CD4-positive, alpha-beta T cell (primary cell): ENCODE measurements around the gene SLITRK3. TPM values are rescaled to one million over a fixed set of nuclear protein-coding genes. Genes with fewer than 3 reads are reported as not detected.

Experiments
- ATAC-seq: fragments of 200-7000 bp; cut with Tn5 transposase; one replicate; pipeline ENCODE4 v1.10.0; 2022; ENCODE audit warnings: mild to moderate bottlenecking; ENCODE audit not compliant: poor library complexity
- CTCF ChIA-PET: fragments of 350-600 bp; sonication (Branson Sonifier 250); formaldehyde crosslinking; loops from one replicate; lab custom pipeline; 2021; ENCODE audit warnings: antibody characterized with exemption, inconsistent platforms; lab: Charles Lee
- POLR2A ChIA-PET: fragments of 350-600 bp; sonication (Branson Sonifier 250); formaldehyde crosslinking; loops from one replicate; lab custom pipeline; 2021; ENCODE audit warnings: antibody characterized with exemption, inconsistent platforms; lab: Charles Lee
- DNase-seq, 14 experiments: peaks; one replicate each; pipeline ENCODE4 v3.0.0-alpha.2; 2013 to 2020; ENCODE audit warnings: mixed read lengths in 2 of 14
- H3K27ac ChIP-seq, 2 donors: one replicate each; pipeline versions ENCODE4 v1.5.1 to v1.7.0; 2013; ENCODE audit warnings: low read length in 2 of 2, low read depth in 1 of 2, mild to moderate bottlenecking in 1 of 2
- H3K27me3 ChIP-seq, 2 experiments: 1 replicate in 1 of 2; 2 replicates in 1 of 2; pipeline versions ENCODE4 v1.6.1 to v1.7.0; 2013; ENCODE audit warnings: low read length in 2 of 2, control low read depth in 1 of 2, mild to moderate bottlenecking in 1 of 2, moderate library complexity in 1 of 2; ENCODE audit not compliant: insufficient read depth in 2 of 2, control insufficient read depth in 1 of 2
- H3K36me3 ChIP-seq: one replicate; pipeline ENCODE4 v1.6.1; 2013; ENCODE audit warnings: low read length, control low read depth; ENCODE audit not compliant: insufficient read depth
- H3K4me1 ChIP-seq: one replicate; pipeline ENCODE4 v1.6.1; 2013; ENCODE audit warnings: low read length, control low read depth; ENCODE audit not compliant: insufficient read depth
- H3K4me3 ChIP-seq: one replicate; pipeline ENCODE4 v1.5.1; 2013; ENCODE audit warnings: mild to moderate bottlenecking, low read length, moderate library complexity
- H3K9me3 ChIP-seq, 2 experiments: 1 replicate in 1 of 2; 2 replicates in 1 of 2; pipeline versions ENCODE4 v1.6.1 to v1.7.0; 2013; ENCODE audit warnings: low read length in 2 of 2, mild to moderate bottlenecking in 2 of 2, control low read depth in 1 of 2, moderate library complexity in 1 of 2; ENCODE audit not compliant: control insufficient read depth in 1 of 2, insufficient read depth in 1 of 2
- H3K27ac Mint-ChIP-seq: one replicate; pipeline ENCODE4 v1.8.0; 2020; ENCODE audit warnings: mixed read lengths
- H3K27me3 Mint-ChIP-seq: one replicate; pipeline ENCODE4 v1.8.0; 2021; ENCODE audit warnings: mixed read lengths
- H3K36me3 Mint-ChIP-seq: one replicate; pipeline ENCODE4 v1.8.0; 2021; ENCODE audit warnings: low read depth, mixed read lengths
- H3K4me1 Mint-ChIP-seq: one replicate; pipeline ENCODE4 v1.8.0; 2021; ENCODE audit warnings: low read depth, mixed read lengths
- H3K4me3 Mint-ChIP-seq: one replicate; pipeline ENCODE4 v1.8.0; 2020; ENCODE audit warnings: mild to moderate bottlenecking, mixed read lengths
- H3K9me3 Mint-ChIP-seq: one replicate; pipeline ENCODE4 v1.8.0; 2020; ENCODE audit warnings: mixed read lengths
- CTCF ChIP-seq: fragments of 200-600 bp; IDR thresholded peaks from one replicate; pipeline ENCODE4 v1.8.0; 2022; ENCODE audit warnings: antibody characterized with exemption, mild to moderate bottlenecking
- intact Hi-C, 2 experiments: fragments of 100-400 bp; cut with DNase I in 1 of 2; cut with micrococcal nuclease in 1 of 2; formaldehyde crosslinking; loops; one replicate each; pipeline versions ENCODE4 v1.15.1 to v1.9.0; 2023 to 2025; cut with DNase I, micrococcal nuclease
- total RNA-seq, 174 experiments: library from RNA in 2 of 174; stranded (reverse) in 2 of 174; gene quantifications; one replicate each; pipeline ENCODE4 v1.2.3 and lab custom pipeline; 2021 to 2026

Gene SLITRK3
- total RNA-seq, 2 experiments from 2014 or later, result not detected

- H3K27ac Mint-ChIP-seq, result no peak overlapping the region
- CTCF ChIA-PET, result no interaction called here
- peaks cover 30% of the 10 kb centered on the region for H3K4me1 Mint-ChIP-seq
- Histone ChIP-seq H3K9me3 (peaks cover 0 to 28% of the 10 kb centered on the region in 2 experiments), H3K36me3 (no peaks in the 10 kb centered on the region), H3K27ac (no peak overlapping the region), H3K27me3 (peaks cover 44 to 47% of the 10 kb centered on the region in 2 experiments), H3K4me3 (no peak overlapping the region), H3K4me1 (peaks cover 3% of the 10 kb centered on the region)
- H3K36me3 Mint-ChIP-seq, result no peaks in the 10 kb centered on the region
- H3K4me3 Mint-ChIP-seq, result no peak overlapping the region
- H3K27me3 Mint-ChIP-seq, result peaks cover 73% of the 10 kb centered on the region
- no peak for DNase-seq
- POLR2A ChIA-PET, result no interaction called here
- peaks cover 2% of the 10 kb centered on the region for H3K9me3 Mint-ChIP-seq
- no peak for ATAC-seq
- no peak for TF ChIP-seq CTCF
- intact Hi-C loops, result no loop called here
Observed at GRCh38 chr3:165195241-165195639, 944 bp downstream of the SLITRK3 start.

GRCh38 chr3:165194511-165195240 lies 1.5 kb downstream of the SLITRK3 start:
- intact Hi-C loops, result no loop called here
- Histone ChIP-seq H3K9me3 (peaks cover 0 to 28% of the 10 kb centered on the region in 2 experiments), H3K4me3 (no peak overlapping the region), H3K27me3 (peaks cover 44 to 47% of the 10 kb centered on the region in 2 experiments), H3K4me1 (peaks cover 3% of the 10 kb centered on the region), H3K36me3 (no peaks in the 10 kb centered on the region), H3K27ac (no peak overlapping the region)
- POLR2A ChIA-PET, result no interaction called here
- CTCF ChIA-PET, result no interaction called here
- peaks cover 2% of the 10 kb centered on the region for H3K9me3 Mint-ChIP-seq
- ATAC-seq, result no peak
- no peak for TF ChIP-seq CTCF
- peaks cover 75% of the 10 kb centered on the region for H3K27me3 Mint-ChIP-seq
- H3K27ac Mint-ChIP-seq, result no peak overlapping the region
- no peak for DNase-seq
- no peaks in the 10 kb centered on the region for H3K36me3 Mint-ChIP-seq
- H3K4me3 Mint-ChIP-seq, result no peak overlapping the region
- peaks cover 30% of the 10 kb centered on the region for H3K4me1 Mint-ChIP-seq

- Mint-ChIP-seq H3K9me3 (peaks cover 2% of the 10 kb centered on the region), H3K4me3 (no peak overlapping the region), H3K36me3 (no peaks in the 10 kb centered on the region), H3K27me3 (peaks cover 75% of the 10 kb centered on the region), H3K27ac (no peak overlapping the region), H3K4me1 (peaks cover 30% of the 10 kb centered on the region)
- H3K27me3 ChIP-seq, result peaks cover 44 to 45% of the 10 kb centered on the region in 2 experiments
- ATAC-seq (no peak), DNase-seq (no peak)
- POLR2A ChIA-PET, result no interaction called here
- intact Hi-C loops, result no loop called here
- H3K36me3 ChIP-seq, result no peaks in the 10 kb centered on the region
- H3K4me1 ChIP-seq, result peaks cover 3% of the 10 kb centered on the region
- CTCF ChIA-PET, result no interaction called here
- no peak overlapping the region for H3K27ac ChIP-seq
- no peak overlapping the region for H3K4me3 ChIP-seq
- H3K9me3 ChIP-seq, result peaks cover 0 to 28% of the 10 kb centered on the region in 2 experiments
- TF ChIP-seq CTCF, result no peak
Observed at GRCh38 chr3:165193366-165194254, 2.6 kb downstream of the SLITRK3 start.
